EL (cell line): Measurements from ENCODE around the gene PCOLCE2.

Experiments
- DNase-seq: peaks from one replicate; pipeline ENCODE4 v3.0.0-alpha.2; 2016

The PCOLCE2 gene, protein sequence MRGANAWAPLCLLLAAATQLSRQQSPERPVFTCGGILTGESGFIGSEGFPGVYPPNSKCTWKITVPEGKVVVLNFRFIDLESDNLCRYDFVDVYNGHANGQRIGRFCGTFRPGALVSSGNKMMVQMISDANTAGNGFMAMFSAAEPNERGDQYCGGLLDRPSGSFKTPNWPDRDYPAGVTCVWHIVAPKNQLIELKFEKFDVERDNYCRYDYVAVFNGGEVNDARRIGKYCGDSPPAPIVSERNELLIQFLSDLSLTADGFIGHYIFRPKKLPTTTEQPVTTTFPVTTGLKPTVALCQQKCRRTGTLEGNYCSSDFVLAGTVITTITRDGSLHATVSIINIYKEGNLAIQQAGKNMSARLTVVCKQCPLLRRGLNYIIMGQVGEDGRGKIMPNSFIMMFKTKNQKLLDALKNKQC

DNA sequence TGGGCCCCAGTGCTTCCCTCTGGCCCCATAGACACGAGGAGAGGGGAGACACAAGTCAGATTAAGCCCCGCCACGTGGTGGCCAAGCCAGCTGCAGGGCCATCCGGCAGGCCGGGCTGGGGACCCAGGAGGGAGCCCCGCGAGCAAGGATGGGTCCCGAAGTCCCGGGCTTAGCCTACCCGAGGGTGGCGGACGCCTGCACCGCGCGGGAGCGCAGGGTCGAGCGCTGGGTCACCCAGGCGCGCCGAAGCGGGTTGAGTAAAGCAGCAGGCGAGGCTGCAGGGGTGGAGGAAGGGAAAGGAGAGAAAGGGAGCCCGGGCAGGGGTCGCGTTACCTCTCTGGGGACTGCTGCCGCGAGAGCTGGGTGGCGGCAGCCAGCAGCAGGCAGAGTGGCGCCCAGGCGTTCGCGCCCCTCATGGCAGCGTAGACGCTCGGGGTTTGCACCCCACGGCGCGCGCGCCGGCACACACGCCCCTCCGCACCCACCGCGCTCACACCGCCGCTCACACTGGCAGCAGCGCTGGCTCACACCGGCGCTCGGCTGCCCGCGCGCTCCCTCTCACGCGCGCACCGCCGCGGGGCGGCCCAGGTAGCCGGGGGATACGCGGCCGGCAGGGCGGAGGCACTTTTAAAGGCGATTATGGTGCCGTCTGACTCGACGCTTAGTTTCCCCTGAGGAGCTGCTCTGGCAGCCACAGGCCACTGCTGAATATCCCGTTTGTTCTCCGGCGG lies at the start of gene PCOLCE2:
TSS of gene PCOLCE2 (minus strand) at position 603 of the 731 bp plus-strand sequence. CDS start at position 416, 187 bp downstream.
- DNase-seq, result peak; percentile 53

DNA sequence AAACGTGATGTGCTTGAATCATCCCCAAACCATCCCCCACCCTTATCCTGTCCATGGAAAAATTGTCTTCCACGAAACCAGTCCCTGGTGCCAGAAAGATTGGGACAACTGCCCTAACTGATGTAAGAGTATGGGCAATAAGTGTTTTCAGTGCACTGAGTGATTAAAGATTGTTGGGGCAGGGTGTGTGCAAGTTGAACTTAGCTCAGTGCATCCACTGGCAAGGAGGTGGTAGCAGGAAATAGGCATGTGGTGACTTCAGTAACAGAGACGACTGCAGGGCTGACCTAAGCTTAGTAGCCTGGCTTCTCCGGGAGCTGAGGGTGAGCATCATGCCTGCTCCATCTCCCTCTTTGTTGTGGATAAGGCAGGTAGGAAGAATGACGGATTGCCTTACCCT lies 47.1 kb upstream of the PCOLCE2 start:
- DNase-seq, result no peak

DNA sequence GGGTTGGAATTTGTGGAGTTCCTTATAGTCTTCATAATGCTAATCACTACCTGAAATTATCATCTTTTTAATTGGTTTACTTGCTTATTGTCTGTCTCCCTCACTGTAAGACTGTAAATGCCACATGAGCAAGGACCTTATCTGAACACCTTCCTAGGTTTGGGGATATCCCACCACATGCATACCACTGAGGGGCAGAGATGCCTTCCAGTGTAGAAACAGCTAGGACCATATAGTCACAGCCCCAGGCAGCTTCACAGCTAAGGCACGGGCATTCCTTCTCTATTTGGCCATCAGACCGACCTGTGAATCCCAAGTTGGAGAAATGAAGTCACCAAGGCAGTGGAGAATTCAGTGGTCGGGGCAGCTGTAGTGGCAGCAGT lies 46.0 kb upstream of the PCOLCE2 start:
- DNase-seq, result no peak

DNA sequence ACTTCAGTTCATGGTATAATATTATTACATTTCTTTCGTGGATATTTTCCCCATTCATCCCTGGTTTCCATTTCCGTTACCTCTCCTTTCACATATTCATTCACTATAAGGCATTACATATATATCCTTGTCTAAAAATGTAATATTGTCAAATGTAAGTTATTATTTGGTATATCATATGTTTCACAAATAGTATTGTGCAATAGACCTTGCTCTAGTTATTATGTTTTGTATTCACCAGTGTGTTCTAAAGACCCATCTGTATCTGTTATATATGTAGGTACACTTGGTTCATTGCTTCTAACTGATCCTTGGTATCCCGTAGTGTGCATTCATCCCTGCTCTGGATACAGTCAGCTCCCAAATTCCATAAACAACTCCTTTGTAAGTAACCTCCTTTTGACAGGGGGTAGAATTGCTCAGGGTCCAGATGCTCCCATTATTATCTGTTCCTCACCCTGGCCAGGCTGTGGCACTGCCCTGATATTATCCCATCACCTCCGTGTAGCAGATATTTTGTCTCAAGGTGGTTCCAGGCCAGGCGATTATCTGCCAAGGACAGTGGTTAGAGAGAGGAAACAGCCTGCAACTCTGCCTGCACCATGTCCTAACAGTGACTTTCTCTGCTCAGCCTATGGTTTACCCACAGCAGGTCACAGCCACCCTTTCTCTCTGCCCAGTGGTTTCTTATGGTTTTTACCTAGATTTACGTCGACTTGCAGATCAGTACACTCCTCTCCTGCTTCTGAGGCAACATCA lies 45.4 kb upstream of the PCOLCE2 start:
- DNase-seq, result no peak

DNA sequence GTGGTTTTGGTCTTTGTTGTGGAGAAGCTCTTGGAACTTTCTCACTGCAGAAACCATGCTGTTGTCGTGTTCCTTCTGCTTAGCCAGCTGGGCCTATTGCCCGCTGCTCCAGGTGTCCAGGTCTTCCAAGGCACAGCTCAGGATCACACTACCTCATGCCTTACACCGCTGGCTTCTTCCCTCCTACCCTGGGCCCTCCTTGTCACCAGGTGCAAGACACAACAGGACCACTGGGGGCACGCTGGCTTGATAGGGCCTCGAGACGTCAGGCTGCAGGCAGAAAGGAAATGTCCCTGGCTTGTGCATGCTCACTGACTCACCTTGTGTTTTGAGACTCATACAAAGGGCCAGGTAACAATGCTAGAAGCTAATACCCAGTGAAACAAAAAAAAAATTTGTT lies 42.3 kb upstream of the PCOLCE2 start:
- no peak for DNase-seq

DNA sequence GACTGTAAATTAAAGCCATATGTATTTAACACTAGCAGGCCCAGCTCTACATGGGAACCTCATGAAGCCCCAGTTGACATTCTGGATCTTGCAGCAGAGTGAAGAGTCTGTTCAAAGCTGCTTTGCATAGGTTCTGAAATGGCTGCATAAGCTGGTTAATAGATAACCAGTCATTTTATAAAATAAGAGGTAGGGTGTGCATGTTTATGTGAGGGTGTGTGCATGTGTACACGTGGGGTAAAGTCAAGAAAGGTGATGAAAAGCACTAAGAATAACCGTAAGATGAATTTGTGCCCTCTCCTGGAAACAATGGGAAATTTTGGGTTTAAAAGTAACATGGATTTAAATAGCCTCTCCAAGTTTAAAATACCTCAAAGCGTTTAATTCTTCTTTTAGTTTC lies 41.6 kb upstream of the PCOLCE2 start:
- DNase-seq, result no peak

DNA sequence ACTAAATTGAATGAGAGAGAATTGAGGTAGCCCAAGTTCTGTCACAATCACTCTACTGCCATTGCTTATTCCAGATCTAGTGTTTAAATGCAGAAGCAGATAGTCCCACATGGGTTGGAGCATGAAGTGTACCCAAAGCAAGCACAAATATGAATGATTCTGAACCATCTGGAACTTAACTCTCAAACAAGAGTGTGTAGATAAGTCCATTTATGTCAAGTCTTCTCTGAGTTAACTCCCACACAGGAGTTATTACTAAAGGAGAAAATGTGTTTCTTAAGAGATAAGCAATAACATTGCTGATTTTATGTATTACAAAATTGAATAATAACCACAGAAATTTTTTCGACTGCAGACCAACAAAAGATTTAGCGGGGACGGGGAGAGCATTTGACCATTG lies 41.0 kb upstream of the PCOLCE2 start:
- no peak for DNase-seq

DNA sequence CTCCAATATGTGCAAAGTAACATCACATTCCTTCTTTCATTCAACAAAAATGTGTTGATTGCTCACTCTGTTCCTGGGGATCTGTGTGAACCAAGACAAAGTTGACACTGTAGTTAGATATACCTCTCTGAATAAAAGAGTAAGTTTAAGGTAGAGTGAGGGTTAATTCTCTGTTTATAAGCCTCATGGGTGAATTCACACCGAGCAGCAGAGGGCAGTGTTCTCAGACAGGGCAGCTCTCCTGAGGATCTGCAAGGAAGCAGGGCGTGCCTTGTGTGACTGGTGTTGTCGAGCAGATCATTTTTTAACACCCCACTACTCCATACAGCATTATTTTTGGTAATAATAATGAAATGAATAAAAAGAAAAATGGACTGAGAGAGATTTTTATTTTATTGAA lies 40.2 kb upstream of the PCOLCE2 start:
- peak; percentile 50 for DNase-seq

DNA sequence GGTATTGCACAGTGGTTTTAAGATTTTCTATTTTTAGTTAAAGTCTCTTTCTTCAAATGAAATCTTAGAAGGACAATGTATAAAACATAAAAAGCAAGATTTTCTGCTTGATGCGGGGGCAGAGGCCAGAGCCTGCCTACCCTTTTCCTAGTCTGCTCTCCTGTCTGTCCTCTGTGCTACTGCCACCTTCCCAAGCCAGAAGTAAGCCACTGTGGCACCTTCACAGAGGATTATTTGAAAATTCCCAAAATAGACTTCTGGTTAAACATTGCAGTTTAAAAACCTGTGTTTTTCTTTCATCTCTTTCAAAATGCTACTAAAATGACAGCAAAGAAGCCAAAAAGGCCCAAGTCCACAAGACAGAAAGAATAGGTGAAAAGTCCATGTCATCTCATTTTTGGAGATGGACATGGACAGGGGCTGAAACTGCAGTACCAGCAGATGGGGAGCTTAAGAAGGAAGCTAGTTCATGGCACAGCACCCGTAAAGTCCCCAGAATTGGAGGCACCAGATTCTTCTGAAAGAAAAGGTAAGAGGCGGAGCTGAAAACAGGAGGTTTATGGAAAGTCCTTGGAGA lies 37.6 kb upstream of the PCOLCE2 start:
- DNase-seq, result no peak

DNA sequence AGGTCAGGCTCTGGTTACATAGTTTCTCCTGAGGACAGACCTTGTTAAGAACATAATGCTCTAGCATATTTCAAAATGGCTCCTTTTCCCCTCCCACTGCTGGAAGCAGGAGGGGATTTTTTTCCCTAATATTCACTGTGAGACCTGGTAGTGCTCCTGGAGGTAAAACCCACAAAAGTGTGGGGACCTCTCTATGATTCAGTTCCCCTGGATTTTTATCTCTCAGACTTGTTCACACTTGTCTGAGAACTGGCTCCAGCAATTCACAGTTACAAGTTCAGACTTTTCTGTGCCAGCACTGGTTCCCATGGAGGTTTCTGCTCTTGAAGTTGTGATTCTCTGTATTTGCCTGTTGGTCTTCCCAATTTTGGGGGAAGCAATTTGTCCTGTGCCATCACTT lies 36.3 kb upstream of the PCOLCE2 start:
- no peak for DNase-seq

DNA sequence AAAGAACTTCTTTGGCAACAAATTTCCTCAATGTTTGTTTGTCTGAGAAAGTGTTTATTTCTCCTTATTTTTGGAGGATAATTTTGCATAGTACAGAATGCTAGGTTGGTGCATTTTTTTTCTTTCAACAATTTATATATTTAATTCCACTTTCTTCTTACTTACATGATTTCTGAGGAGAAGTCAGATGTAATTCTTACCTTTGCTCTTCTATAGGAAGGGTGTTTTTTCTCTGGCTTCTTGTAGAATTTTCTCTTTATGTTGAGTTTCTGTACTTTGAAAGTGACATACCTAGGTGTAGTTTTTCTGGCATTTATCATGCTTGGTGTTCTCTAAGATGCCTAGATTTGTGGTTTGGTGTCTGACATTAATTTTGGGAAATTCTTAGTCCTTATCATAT lies 34.8 kb upstream of the PCOLCE2 start:
- DNase-seq, result no peak

DNA sequence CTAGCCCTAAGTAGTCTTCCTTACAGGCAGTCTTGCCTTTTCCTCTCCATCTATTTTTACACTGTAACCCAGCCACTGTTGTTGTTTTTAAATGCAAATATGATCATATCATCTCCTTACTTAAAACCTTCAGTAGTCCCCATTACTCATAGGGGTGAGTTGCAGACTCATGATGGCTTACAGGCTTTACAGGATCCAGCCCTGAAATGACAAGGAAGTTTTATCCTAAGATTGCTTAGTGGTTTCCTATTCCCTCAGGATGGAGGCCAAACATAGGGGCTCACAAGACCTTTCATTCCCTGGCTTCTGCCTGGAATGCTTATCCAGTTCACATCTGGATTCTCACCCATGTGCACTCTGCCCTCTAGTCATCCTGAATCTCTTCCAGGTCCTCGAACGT lies 27.7 kb upstream of the PCOLCE2 start:
- DNase-seq, result peak; percentile 17

DNA sequence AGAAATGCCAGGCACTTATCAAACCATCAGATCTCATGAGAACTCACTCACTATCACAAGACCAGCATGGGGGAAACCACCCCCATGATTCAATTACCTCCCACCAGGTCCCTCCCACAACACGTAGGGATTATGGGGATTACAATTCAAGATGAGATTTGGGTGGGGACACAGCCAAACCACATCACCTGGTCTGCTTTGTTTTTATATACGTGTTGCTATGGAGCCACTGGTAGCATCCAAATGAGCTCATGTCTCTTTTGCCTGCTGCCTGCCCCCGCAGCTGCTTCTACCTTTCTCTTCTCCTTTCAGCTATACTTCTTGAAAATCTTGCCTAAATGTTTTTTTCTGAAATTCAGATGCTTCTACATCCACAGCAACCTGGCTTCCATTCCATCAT lies 26.8 kb upstream of the PCOLCE2 start:
- no peak for DNase-seq

DNA sequence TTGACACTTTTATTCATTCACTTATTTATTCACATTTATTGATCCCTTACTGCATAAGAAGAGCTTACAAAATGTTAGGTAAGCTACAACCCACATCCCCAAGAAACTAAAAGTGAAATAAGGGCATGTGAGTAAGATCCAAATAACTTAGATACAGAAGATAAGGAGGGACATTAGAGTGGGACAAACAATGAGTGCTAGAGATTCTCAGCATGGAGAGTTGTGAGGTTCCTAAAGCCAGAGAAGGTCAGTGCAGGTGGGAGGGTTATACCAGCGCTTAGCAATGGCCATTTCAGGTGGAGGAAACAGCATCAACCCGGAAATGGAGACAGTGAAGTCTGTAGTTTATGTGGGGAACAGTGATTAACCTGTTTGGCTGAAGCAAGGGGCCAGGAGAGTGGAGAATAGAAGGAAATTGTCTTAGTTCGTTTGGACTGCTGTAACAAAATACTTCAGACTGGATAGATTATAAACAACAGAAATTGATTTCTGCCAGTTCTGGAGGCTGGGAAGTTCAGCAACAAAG lies 25.5 kb upstream of the PCOLCE2 start:
- DNase-seq, result no peak

DNA sequence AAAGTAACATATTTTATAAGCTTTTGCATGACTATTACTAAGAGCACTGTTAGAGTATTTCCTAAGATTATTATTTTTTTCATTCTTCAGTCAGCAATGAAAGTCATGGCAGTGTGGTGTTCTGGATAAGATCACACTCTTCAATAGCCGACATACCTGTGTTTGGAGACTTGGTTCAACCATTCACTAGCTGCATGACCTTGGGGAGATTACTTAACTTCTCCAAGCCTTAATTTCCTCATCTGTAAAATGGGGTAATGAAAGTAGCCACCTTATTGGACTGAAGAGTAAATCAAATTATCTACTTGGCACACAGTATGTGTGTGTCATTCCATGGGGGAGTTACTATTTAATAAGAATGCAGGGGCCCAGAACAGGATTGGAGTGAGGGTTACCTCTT lies 24.5 kb upstream of the PCOLCE2 start:
- no peak for DNase-seq

DNA sequence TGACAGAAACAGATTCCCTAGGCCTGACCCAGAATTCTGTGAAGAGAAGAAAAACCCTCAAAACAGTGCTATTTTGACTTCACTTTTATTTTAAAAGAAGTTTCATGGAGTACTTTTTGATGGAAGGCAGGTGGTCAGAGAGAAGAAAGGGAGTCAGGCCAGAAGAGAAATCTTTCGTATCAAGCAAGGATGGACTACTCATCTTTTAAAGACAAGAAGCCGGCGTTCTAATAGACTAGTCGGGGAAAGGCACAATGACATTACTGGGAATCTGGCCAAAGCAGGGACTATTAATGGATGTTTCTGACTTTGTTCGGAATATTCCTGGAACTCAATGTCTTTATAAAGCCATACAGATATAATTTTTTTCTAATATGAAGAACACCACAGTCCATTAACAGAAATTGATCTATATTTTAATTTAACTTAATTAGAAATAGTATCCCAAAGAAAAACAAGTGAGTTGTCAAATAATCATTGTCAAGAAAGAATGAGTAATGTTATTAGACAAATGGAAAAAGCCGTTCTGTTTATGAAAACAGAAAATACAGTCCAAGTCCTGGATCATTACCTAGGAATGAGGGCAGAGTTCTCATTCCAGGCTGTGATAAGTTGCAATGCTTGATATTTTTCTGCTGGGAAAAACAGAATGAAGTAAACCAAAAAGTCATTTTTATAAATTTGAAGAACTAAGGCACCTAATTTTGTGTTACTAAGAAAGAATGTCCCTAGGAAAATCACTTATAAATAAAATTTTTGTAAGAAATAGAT lies 23.7 kb upstream of the PCOLCE2 start:
- no peak for DNase-seq

DNA sequence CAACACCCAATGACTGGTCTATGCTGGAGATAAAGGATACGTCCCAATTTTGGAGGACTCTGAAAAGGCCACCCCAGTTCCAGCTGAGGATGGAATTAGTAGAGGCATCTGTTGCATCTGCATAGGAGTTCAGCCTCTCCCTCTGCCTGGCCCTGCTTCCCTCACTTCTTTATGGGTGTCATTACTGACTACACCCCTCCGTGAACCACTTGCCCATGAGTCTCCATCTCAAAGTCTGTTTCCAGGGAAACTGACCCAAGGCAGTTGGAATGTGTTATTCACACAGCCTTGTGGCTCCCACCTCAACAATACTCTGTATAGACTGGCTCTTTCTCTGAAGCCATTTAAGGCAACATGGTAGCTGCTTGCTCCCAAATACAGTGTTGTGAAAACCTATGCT lies 21.4 kb upstream of the PCOLCE2 start:
- DNase-seq, result peak; percentile 14

DNA sequence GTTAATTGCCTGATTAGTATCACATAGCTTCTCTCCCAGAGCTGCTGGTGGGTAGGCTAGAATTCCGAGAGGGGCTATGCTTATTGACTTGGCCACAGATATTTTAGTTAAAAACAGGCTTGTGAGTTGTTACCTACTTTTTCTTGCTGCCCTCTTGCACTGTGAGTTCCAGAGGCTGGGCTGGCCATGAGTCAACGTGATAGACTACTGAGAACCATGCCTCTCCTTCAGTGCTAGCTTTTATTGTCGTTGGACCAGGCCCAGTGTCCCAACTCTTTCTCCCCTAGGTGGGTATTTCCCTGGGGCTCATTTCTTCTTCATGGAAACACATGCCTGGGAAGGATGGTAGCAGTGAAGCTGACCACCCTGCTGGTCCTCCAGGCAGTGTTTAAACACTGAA lies 20.4 kb upstream of the PCOLCE2 start:
- DNase-seq, result no peak

DNA sequence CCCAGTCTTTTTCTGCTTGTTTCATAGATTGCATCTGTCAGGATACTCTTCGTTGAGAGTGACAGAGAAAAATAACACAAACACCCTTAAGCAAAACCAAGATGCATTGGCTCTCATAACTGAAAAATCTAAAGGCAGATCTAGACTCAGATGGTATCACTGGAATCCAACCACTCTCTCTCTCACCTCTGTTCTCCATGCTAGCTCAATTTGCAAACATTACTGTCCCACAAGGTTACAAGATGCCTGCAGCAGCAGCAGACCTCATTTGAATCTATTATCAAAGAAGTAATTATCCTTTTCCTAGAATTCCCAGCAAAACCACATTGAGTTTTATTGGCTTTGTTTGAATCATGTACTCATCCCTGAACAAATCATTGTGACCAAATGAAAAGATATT lies 19.1 kb upstream of the PCOLCE2 start:
- DNase-seq, result no peak

DNA sequence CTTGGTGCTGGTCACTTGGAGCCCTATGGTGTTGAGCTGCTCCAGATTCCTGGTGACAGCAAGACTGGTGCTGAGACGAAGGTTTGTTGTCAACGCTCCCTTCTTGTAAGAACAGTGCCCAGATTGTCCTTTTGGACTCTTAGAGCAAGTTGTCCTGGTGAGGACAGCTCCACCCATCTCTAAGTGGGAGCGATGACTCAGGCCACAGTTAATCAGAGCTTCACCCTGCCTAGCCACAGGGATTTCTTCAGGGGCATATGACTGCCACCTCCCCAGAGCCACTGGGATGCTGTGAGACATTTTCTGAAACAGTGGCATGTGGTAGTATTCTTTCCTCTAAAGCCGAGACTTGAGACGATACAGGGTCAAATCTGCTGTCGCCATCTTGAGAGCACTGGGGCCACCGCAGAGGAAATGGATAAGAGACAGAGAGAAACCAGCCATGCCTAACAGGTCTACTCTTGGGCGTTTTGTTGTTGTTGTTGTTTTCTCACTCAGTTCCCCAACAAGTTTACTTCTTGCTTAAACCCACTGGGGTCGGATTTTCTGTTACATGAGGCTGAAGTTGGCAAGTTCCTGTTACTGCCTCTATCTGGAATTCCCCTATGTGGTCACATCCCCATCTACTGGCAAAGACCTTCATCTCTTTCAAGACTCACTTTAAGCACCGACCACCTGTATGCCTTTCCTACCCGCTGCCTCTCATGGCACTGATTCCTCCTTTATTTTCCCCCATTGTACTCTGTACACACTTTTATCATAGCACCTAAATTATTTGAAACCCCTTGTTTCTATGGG lies 16.0 kb upstream of the PCOLCE2 start:
- DNase-seq, result peak; percentile 56

DNA sequence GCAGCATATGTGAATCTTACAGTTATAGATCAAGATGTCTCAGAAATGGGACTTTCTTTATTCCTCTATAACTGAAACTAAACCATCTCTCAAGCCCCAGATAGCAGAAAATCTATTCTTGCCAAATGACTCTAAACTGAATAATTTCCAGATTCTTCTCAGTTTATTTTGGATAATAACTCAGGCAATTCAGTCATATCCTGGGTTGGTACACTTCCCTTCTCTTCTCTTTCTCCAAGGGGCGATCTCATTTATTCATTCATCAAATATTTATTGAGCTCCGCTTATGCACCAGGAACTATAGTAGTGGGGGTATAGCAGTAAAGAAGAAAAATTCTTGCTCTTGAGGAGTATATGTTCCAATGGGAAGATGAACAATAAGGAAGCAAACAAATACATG lies 13.5 kb upstream of the PCOLCE2 start:
- DNase-seq, result no peak
